Memory B cell (primary cell): Measurements from ENCODE around the gene XPO4.

Source experiments
- ATAC-seq: fragments of 150-1000 bp; cut with Tn5 transposase; 2 replicates; pipeline ENCODE4 v1.10.0; 2021; ENCODE audit warnings: low read depth, mild to moderate bottlenecking, moderate library complexity
- DNase-seq, 2 donors: peaks; one replicate each; pipeline ENCODE4 v3.0.0; 2022; ENCODE audit warnings: low spot score in 2 of 2
- H3K27ac Mint-ChIP-seq: one replicate; pipeline ENCODE4 v1.8.0; 2022; ENCODE audit warnings: mild to moderate bottlenecking, moderate library complexity, mixed read lengths
- H3K27me3 Mint-ChIP-seq: one replicate; pipeline ENCODE4 v1.8.0; 2022; ENCODE audit warnings: mixed read lengths
- H3K36me3 Mint-ChIP-seq: one replicate; pipeline ENCODE4 v1.8.0; 2022; ENCODE audit warnings: mild to moderate bottlenecking, mixed read lengths
- H3K4me1 Mint-ChIP-seq: one replicate; pipeline ENCODE4 v1.8.0; 2022; ENCODE audit warnings: mixed read lengths
- H3K4me3 Mint-ChIP-seq: one replicate; pipeline ENCODE4 v1.8.0; 2022; ENCODE audit warnings: mild to moderate bottlenecking, moderate library complexity, mixed read lengths
- H3K9me3 Mint-ChIP-seq: one replicate; pipeline ENCODE4 v1.8.0; 2022; ENCODE audit warnings: mixed read lengths

Gene XPO4

GRCh38 chr13:20803180-20803965 is 99.2 kb downstream of the XPO4 start:
- Mint-ChIP-seq H3K4me3 (no peak overlapping the region), H3K9me3 (no peaks in the 10 kb centered on the region), H3K27ac (peak overlapping the region; percentile 12), H3K36me3 (peaks cover 13% of the 10 kb centered on the region), H3K4me1 (peaks cover 6% of the 10 kb centered on the region), H3K27me3 (no peaks in the 10 kb centered on the region)
- ATAC-seq = no peak
- no peak for DNase-seq

GRCh38 chr13:20801707-20802106 is 100.8 kb downstream of the XPO4 start:
- no peaks in the 10 kb centered on the region for H3K9me3 Mint-ChIP-seq
- no peak for DNase-seq
- no peak overlapping the region for H3K4me3 Mint-ChIP-seq
- ATAC-seq = no peak
- H3K27ac Mint-ChIP-seq = peak overlapping the region; percentile 53
- H3K36me3 Mint-ChIP-seq = peaks cover 13% of the 10 kb centered on the region
- H3K27me3 Mint-ChIP-seq = no peaks in the 10 kb centered on the region
- H3K4me1 Mint-ChIP-seq = peaks cover 17% of the 10 kb centered on the region

GRCh38 chr13:20799726-20800416 is 102.7 kb downstream of the XPO4 start:
- ATAC-seq (no peak), DNase-seq (no peak)
- H3K27me3 Mint-ChIP-seq = no peaks in the 10 kb centered on the region
- no peak overlapping the region for H3K4me3 Mint-ChIP-seq
- peak overlapping the region; percentile 53 for H3K27ac Mint-ChIP-seq
- H3K36me3 Mint-ChIP-seq = peaks cover 13% of the 10 kb centered on the region
- H3K4me1 Mint-ChIP-seq = peaks cover 17% of the 10 kb centered on the region
- H3K9me3 Mint-ChIP-seq = no peaks in the 10 kb centered on the region

GRCh38 chr13:20798027-20798426 is 104.5 kb downstream of the XPO4 start:
- ATAC-seq = peak; percentile 97
- H3K9me3 Mint-ChIP-seq = no peaks in the 10 kb centered on the region
- H3K27ac Mint-ChIP-seq = peak overlapping the region; percentile 77
- H3K27me3 Mint-ChIP-seq = no peaks in the 10 kb centered on the region
- H3K4me3 Mint-ChIP-seq = peak overlapping the region; percentile 49
- peaks cover 20% of the 10 kb centered on the region for H3K36me3 Mint-ChIP-seq
- peaks cover 17% of the 10 kb centered on the region for H3K4me1 Mint-ChIP-seq
- peak in 1 of 2 donors; percentile 19 for DNase-seq

GRCh38 chr13:20796791-20797508 is 105.6 kb downstream of the XPO4 start:
- H3K4me1 Mint-ChIP-seq = peaks cover 15% of the 10 kb centered on the region
- no peaks in the 10 kb centered on the region for H3K9me3 Mint-ChIP-seq
- no peak for DNase-seq
- H3K27ac Mint-ChIP-seq = peak overlapping the region; percentile 77
- ATAC-seq = peak; percentile 36
- peaks cover 21% of the 10 kb centered on the region for H3K36me3 Mint-ChIP-seq
- H3K4me3 Mint-ChIP-seq = peak overlapping the region; percentile 24
- H3K27me3 Mint-ChIP-seq = no peaks in the 10 kb centered on the region

GRCh38 chr13:20789665-20790064 is 112.9 kb downstream of the XPO4 start:
- Mint-ChIP-seq H3K27me3 (no peaks in the 10 kb centered on the region), H3K36me3 (peaks cover 29% of the 10 kb centered on the region), H3K4me3 (no peak overlapping the region), H3K27ac (no peak overlapping the region), H3K9me3 (peaks cover 2% of the 10 kb centered on the region), H3K4me1 (peaks cover 9% of the 10 kb centered on the region)
- DNase-seq (no peak), ATAC-seq (no peak)

- Mint-ChIP-seq H3K36me3 (peaks cover 36% of the 10 kb centered on the region), H3K27ac (no peak overlapping the region), H3K9me3 (peaks cover 2% of the 10 kb centered on the region), H3K4me3 (no peak overlapping the region), H3K27me3 (no peaks in the 10 kb centered on the region), H3K4me1 (peaks cover 9% of the 10 kb centered on the region)
- DNase-seq (no peak), ATAC-seq (no peak)
Observed at GRCh38 chr13:20788312-20788711, 114.2 kb downstream of the XPO4 start.

GRCh38 chr13:20787180-20787579 is 115.4 kb downstream of the XPO4 start:
- ATAC-seq (no peak), DNase-seq (no peak)
- H3K4me3 Mint-ChIP-seq = no peak overlapping the region
- H3K27me3 Mint-ChIP-seq = no peaks in the 10 kb centered on the region
- peaks cover 2% of the 10 kb centered on the region for H3K9me3 Mint-ChIP-seq
- H3K4me1 Mint-ChIP-seq = peaks cover 9% of the 10 kb centered on the region
- no peak overlapping the region for H3K27ac Mint-ChIP-seq
- H3K36me3 Mint-ChIP-seq = peaks cover 38% of the 10 kb centered on the region

GRCh38 chr13:20782116-20782708 is 120.3 kb downstream of the XPO4 start:
- H3K9me3 Mint-ChIP-seq = no peaks in the 10 kb centered on the region
- H3K4me1 Mint-ChIP-seq = peaks cover 2% of the 10 kb centered on the region
- ATAC-seq (no peak), DNase-seq (no peak)
- no peak overlapping the region for H3K4me3 Mint-ChIP-seq
- no peaks in the 10 kb centered on the region for H3K27me3 Mint-ChIP-seq
- no peak overlapping the region for H3K27ac Mint-ChIP-seq
- H3K36me3 Mint-ChIP-seq = peaks cover 27% of the 10 kb centered on the region

GRCh38 chr13:20780317-20780716 is 122.2 kb downstream of the XPO4 start:
- Mint-ChIP-seq H3K4me3 (no peak overlapping the region), H3K4me1 (no peaks in the 10 kb centered on the region), H3K27me3 (no peaks in the 10 kb centered on the region), H3K9me3 (no peaks in the 10 kb centered on the region), H3K36me3 (peaks cover 20% of the 10 kb centered on the region), H3K27ac (peak overlapping the region; percentile 18)
- ATAC-seq (no peak), DNase-seq (no peak)

GRCh38 chr13:20779405-20779804 is 123.1 kb downstream of the XPO4 start:
- Mint-ChIP-seq H3K27ac (no peak overlapping the region), H3K36me3 (peaks cover 20% of the 10 kb centered on the region), H3K27me3 (no peaks in the 10 kb centered on the region), H3K9me3 (no peaks in the 10 kb centered on the region), H3K4me3 (no peak overlapping the region), H3K4me1 (no peaks in the 10 kb centered on the region)
- no peak for ATAC-seq
- DNase-seq = no peak

- DNase-seq = no peak
- peaks cover 4% of the 10 kb centered on the region for H3K4me1 Mint-ChIP-seq
- H3K36me3 Mint-ChIP-seq = peaks cover 10% of the 10 kb centered on the region
- no peak overlapping the region for H3K27ac Mint-ChIP-seq
- no peaks in the 10 kb centered on the region for H3K9me3 Mint-ChIP-seq
- no peak for ATAC-seq
- H3K27me3 Mint-ChIP-seq = no peaks in the 10 kb centered on the region
- no peak overlapping the region for H3K4me3 Mint-ChIP-seq
Observed at GRCh38 chr13:20778311-20778710, 124.2 kb downstream of the XPO4 start.

GRCh38 chr13:20776751-20777150 is 125.8 kb downstream of the XPO4 start:
- Mint-ChIP-seq H3K4me3 (no peak overlapping the region), H3K27ac (no peak overlapping the region)

GRCh38 chr13:20775961-20776360 is 126.6 kb downstream of the XPO4 start:
- peaks cover 4% of the 10 kb centered on the region for H3K36me3 Mint-ChIP-seq
- no peaks in the 10 kb centered on the region for H3K27me3 Mint-ChIP-seq
- H3K27ac Mint-ChIP-seq = no peak overlapping the region
- DNase-seq (no peak), ATAC-seq (no peak)
- H3K4me1 Mint-ChIP-seq = peaks cover 7% of the 10 kb centered on the region
- H3K4me3 Mint-ChIP-seq = no peak overlapping the region
- no peaks in the 10 kb centered on the region for H3K9me3 Mint-ChIP-seq

More at GRCh38 chr13:20776751-20777150, 125.8 kb downstream of the XPO4 start:
- Mint-ChIP-seq H3K36me3 (peaks cover 6% of the 10 kb centered on the region), H3K4me1 (peaks cover 7% of the 10 kb centered on the region), H3K27me3 (no peaks in the 10 kb centered on the region), H3K9me3 (no peaks in the 10 kb centered on the region)
- DNase-seq (no peak), ATAC-seq (no peak)
